GM12878 (cell line): ENCODE measurements around the gene ARHGAP5. TPM values are rescaled to one million over a fixed set of nuclear protein-coding genes. Genes with fewer than 3 reads are reported as not detected.

ENCODE experiments used
- ATAC-seq: fragments of 200-7000 bp; cut with Tn5 transposase; 3 replicates; pipeline ENCODE4 v1.9.1; 2020; ENCODE audit warnings: mild to moderate bottlenecking, moderate library complexity
- BruUV-seq: library from RNA; stranded (reverse); fragments of 400-500 nt; replicated peaks from 2 replicates; lab custom pipeline; 2021; lab: Mats Ljungman, UMichigan
- CTCF ChIA-PET: fragments of 300-600 bp; sonication (Branson Sonifier 250); formaldehyde crosslinking; extraction: SDS; loops from one replicate; lab custom pipeline; 2021; ENCODE audit warnings: inconsistent platforms; lab: Yijun Ruan, JAX
- POLR2A ChIA-PET: fragments of 350-600 bp; formaldehyde crosslinking; extraction: SDS; loops from one replicate; lab custom pipeline; 2021; ENCODE audit warnings: inconsistent platforms; lab: Charles Lee
- RAD21 ChIA-PET: fragments of 300-600 bp; sonication (Branson Sonifier 250); formaldehyde crosslinking; loops from one replicate; lab custom pipeline; 2023; ENCODE audit warnings: antibody characterized with exemption; ENCODE audit not compliant: unreplicated experiment; lab: Charles Lee
- SMC1A ChIA-PET: fragments of 300-600 bp; sonication (Branson Sonifier 250); formaldehyde crosslinking; loops from one replicate; lab custom pipeline; 2023; ENCODE audit not compliant: unreplicated experiment, uncharacterized antibody; lab: Charles Lee
- DNase-seq: peaks from one replicate; pipeline ENCODE4 v3.0.0-alpha.2; 2011; ENCODE audit warnings: low read depth, low spot score
- FAIRE-seq: peaks from 3 replicates; lab custom pipeline; 2011; peaks lifted over from hg19 to GRCh38; lab: Jason Lieb, UNC
- H2AFZ ChIP-seq: 2 replicates; pipeline ENCODE4 v1.6.0; 2011; ENCODE audit warnings: low read depth, low read length, control low read depth; ENCODE audit not compliant: control insufficient read depth
- H3K27ac ChIP-seq: 2 replicates; pipeline ENCODE4 v1.5.1; 2011; ENCODE audit warnings: control low read depth; ENCODE audit not compliant: control insufficient read depth, insufficient read depth
- H3K27me3 ChIP-seq, 2 experiments: replicated peaks in 1 of 2; 2 replicates each; pipeline versions ENCODE4 v1.6.0 to v1.6.1; 2011; ENCODE audit warnings: low read length in 1 of 2; ENCODE audit not compliant: control insufficient read depth in 2 of 2, insufficient read depth in 2 of 2
- H3K36me3 ChIP-seq, 2 experiments: 2 replicates each; pipeline ENCODE4 v1.5.1; 2011; ENCODE audit warnings: low read length in 1 of 2; ENCODE audit not compliant: control insufficient read depth in 2 of 2, insufficient read depth in 2 of 2
- H3K4me1 ChIP-seq: 2 replicates; pipeline ENCODE4 v1.6.1; 2011; ENCODE audit warnings: mild to moderate bottlenecking, low read length, moderate library complexity, mixed read lengths; ENCODE audit not compliant: control insufficient read depth, insufficient read depth
- H3K4me2 ChIP-seq: 2 replicates; pipeline ENCODE4 v1.6.0; 2011; ENCODE audit warnings: control low read depth; ENCODE audit not compliant: control insufficient read depth, insufficient read depth
- H3K4me3 ChIP-seq: fragments of 200-600 bp; sonication (generic); 2 replicates; pipeline ENCODE4 v1.5.1; 2016
- H3K79me2 ChIP-seq: 2 replicates; pipeline ENCODE4 v1.6.0; 2011; ENCODE audit warnings: low read length; ENCODE audit not compliant: control insufficient read depth, insufficient read depth
- H3K9ac ChIP-seq: 2 replicates; pipeline ENCODE4 v1.8.0; 2011; ENCODE audit warnings: low read length, control low read depth, mixed read lengths; ENCODE audit not compliant: control insufficient read depth, insufficient read depth
- H3K9me3 ChIP-seq: replicated peaks from 3 replicates; pipeline ENCODE4 v1.5.1; 2011; ENCODE audit warnings: mild to moderate bottlenecking, low read length; ENCODE audit not compliant: control insufficient read depth, insufficient read depth
- H4K20me1 ChIP-seq: 2 replicates; pipeline ENCODE4 v1.6.0; 2011; ENCODE audit not compliant: control insufficient read depth, insufficient read depth
- CEBPB ChIP-seq, 2 experiments: fragments of 150-350 bp in 1 of 2; IDR thresholded peaks; 2 replicates each; pipeline ENCODE4 v1.6.1; 2012 to 2014; ENCODE audit warnings: low read depth in 2 of 2, low read length in 2 of 2, borderline replicate concordance in 1 of 2, inconsistent platforms in 1 of 2
- CHD2 ChIP-seq: IDR thresholded peaks from 2 replicates; pipeline ENCODE4 v1.6.1; 2011; ENCODE audit warnings: low read depth, low read length, improper control_type of control experiment, borderline replicate concordance
- HCFC1 ChIP-seq: fragments of 150-350 bp; IDR thresholded peaks from 2 replicates; pipeline ENCODE4 v1.6.1; 2014; ENCODE audit warnings: low read length
- JUNB ChIP-seq: IDR thresholded peaks from 2 replicates; pipeline ENCODE4 v1.6.1; 2016; ENCODE audit warnings: antibody characterized with exemption, mild to moderate bottlenecking
- MXI1 ChIP-seq: fragments of 150-350 bp; IDR thresholded peaks from 2 replicates; pipeline ENCODE4 v1.6.1; 2011; ENCODE audit warnings: low read depth, mild to moderate bottlenecking, inconsistent platforms, low read length, improper control_type of control experiment
- PML ChIP-seq: IDR thresholded peaks from 2 replicates; pipeline ENCODE4 v1.6.1; 2012; ENCODE audit warnings: low read length, inconsistent platforms
- RB1 ChIP-seq: fragments of 450-650 bp; formaldehyde crosslinking; IDR thresholded peaks from 2 replicates; pipeline ENCODE4 v1.6.1; 2017; ENCODE audit warnings: mild to moderate bottlenecking, borderline replicate concordance
- SIN3A ChIP-seq: IDR thresholded peaks from 2 replicates; pipeline ENCODE4 v1.6.1; 2012; ENCODE audit warnings: low read depth, low read length, improper control_type of control experiment
- STAT3 ChIP-seq: IDR thresholded peaks from 2 replicates; pipeline ENCODE4 v1.6.1; 2011; ENCODE audit warnings: low read depth, low read length, improper control_type of control experiment
- SUPT20H ChIP-seq: IDR thresholded peaks from 2 replicates; pipeline ENCODE4 v1.6.1; 2011; ENCODE audit warnings: low read depth, mild to moderate bottlenecking, low read length, moderate library complexity, borderline replicate concordance; ENCODE audit not compliant: control insufficient read depth
- YBX1 ChIP-seq: fragments of 450-650 bp; IDR thresholded peaks from 2 replicates; pipeline ENCODE4 v1.6.1; 2016; ENCODE audit warnings: antibody characterized with exemption
- ZNF217 ChIP-seq: fragments of 450-650 bp; IDR thresholded peaks from 2 replicates; pipeline ENCODE4 v1.6.1; 2017; ENCODE audit warnings: antibody characterized with exemption, mild to moderate bottlenecking
- ZSCAN29 ChIP-seq: fragments of 450-650 bp; IDR thresholded peaks from 2 replicates; pipeline ENCODE4 v1.6.1; 2017; ENCODE audit warnings: mild to moderate bottlenecking, moderate library complexity
- in situ Hi-C: fragments of 300-500 bp; cut with MboI; formaldehyde crosslinking; loops from 9 replicates; pipeline ENCODE4 v1.14.3; 2018; ENCODE audit warnings: mixed read lengths
- intact Hi-C: fragments of 100-400 bp; cut with micrococcal nuclease; formaldehyde crosslinking; loops from one replicate; pipeline ENCODE4 v1.14.2; 2022; ENCODE audit not compliant: unreplicated experiment
- polyA plus RNA-seq, 11 experiments: library from polyadenylated mRNA; depleted of rRNA in 4 of 11; unstranded in 6 of 11; stranded (reverse) in 5 of 11; fragments of >200 nt; fragmentation: Nextera tagmentation in 4 of 11; fragmentation: Illumina TruSeq in 1 of 11; extraction: Ambion mirVana in 4 of 11; extraction: Trizol in 1 of 11; gene quantifications; 1 replicate in 1 of 11; 2 replicates in 10 of 11; pipeline versions ENCODE4 v1.2.1 to v1.2.3, GENCODE V29; 2011 to 2016; ENCODE audit warnings: inconsistent platforms in 2 of 11, missing spikeins in 2 of 11, low read depth in 1 of 11
- total RNA-seq, 4 experiments: library from RNA; depleted of rRNA in 3 of 4; stranded (reverse); fragments of >200 nt in 3 of 4; fragmentation: Illumina TruSeq in 1 of 4; extraction: Trizol in 1 of 4; gene quantifications; 2 replicates each; pipeline versions ENCODE4 v1.2.1 to v1.2.3, GENCODE V29; 2013 to 2021
- TF ChIP-seq, protein P1 (sequence below): fragments of 450-650 bp; IDR thresholded peaks from 2 replicates; pipeline ENCODE4 v1.6.1; 2016; ENCODE audit warnings: mild to moderate bottlenecking
- TF ChIP-seq, protein P2 (sequence below): fragments of 450-650 bp; conservative IDR thresholded peaks from 2 replicates; pipeline ENCODE4 v1.6.1; 2017; ENCODE audit warnings: mild to moderate bottlenecking, moderate library complexity
- TF ChIP-seq, protein P3 (sequence below): fragments of 150-350 bp; IDR thresholded peaks from 2 replicates; pipeline ENCODE4 v1.6.1; 2014; ENCODE audit warnings: mild to moderate bottlenecking, low read depth, low read length
- TF ChIP-seq, protein P4 (sequence below): fragments of 450-650 bp; formaldehyde crosslinking; IDR thresholded peaks from 2 replicates; pipeline ENCODE4 v1.4.0; 2020; ENCODE audit warnings: mild to moderate bottlenecking, moderate library complexity

ARHGAP5 gene
- total and polyA plus RNA-seq, 10 of the 15 experiments (the other 5 are each of a cell fraction or from before 2014, with no cell fraction given), result 0.91 to 19.6 (median 7.2) TPM

DNA sequence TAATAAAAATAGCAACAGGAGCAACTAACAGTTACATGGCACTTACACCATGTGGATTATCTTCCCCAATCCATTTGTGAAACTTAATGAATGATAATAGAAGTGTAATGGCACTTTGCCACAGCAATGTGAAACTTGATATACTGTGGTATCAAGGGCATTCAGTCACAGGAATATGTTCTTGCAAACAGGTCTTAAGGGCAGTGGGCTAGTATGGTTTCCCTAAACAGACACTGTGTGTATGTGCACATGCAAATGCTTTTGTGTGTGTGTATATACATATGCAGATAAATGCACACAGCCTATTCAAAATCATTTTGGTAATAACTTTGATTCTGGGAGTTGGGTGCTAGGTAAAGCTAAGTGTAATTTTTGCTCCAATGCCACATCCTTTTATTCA, 26.2 kb upstream of the ARHGAP5 start:
- no peaks in the 10 kb centered on the region for H3K27me3 ChIP-seq
- no peaks in the 10 kb centered on the region for H3K4me1 ChIP-seq
- no peak overlapping the region for H3K4me2 ChIP-seq
- no peak overlapping the region for H3K4me3 ChIP-seq
- no peak overlapping the region for H3K9ac ChIP-seq
- ChIA-PET POLR2A (no interaction called here), CTCF (no interaction called here), RAD21 (no interaction called here), SMC1A (interaction anchor here (1.6 kb wide), 2 partner anchors 11 to 18 kb away, joined by 3 read pairs; no protein-coding TSS in a partner anchor)
- BruUV-seq, result no TSS peak
- ATAC-seq (no peak), DNase-seq (no peak), FAIRE-seq (no peak)
- no peak overlapping the region for H2AFZ ChIP-seq
- no peak for TF ChIP-seq YBX1
- no peak for TF ChIP-seq PML
- TF ChIP-seq, protein P1, sequence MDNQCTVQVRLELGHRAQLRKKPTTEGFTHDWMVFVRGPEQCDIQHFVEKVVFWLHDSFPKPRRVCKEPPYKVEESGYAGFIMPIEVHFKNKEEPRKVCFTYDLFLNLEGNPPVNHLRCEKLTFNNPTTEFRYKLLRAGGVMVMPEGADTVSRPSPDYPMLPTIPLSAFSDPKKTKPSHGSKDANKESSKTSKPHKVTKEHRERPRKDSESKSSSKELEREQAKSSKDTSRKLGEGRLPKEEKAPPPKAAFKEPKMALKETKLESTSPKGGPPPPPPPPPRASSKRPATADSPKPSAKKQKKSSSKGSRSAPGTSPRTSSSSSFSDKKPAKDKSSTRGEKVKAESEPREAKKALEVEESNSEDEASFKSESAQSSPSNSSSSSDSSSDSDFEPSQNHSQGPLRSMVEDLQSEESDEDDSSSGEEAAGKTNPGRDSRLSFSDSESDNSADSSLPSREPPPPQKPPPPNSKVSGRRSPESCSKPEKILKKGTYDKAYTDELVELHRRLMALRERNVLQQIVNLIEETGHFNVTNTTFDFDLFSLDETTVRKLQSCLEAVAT, result no peak
- no peak for TF ChIP-seq HCFC1
- no peak for TF ChIP-seq MXI1
- TF ChIP-seq, protein P2, sequence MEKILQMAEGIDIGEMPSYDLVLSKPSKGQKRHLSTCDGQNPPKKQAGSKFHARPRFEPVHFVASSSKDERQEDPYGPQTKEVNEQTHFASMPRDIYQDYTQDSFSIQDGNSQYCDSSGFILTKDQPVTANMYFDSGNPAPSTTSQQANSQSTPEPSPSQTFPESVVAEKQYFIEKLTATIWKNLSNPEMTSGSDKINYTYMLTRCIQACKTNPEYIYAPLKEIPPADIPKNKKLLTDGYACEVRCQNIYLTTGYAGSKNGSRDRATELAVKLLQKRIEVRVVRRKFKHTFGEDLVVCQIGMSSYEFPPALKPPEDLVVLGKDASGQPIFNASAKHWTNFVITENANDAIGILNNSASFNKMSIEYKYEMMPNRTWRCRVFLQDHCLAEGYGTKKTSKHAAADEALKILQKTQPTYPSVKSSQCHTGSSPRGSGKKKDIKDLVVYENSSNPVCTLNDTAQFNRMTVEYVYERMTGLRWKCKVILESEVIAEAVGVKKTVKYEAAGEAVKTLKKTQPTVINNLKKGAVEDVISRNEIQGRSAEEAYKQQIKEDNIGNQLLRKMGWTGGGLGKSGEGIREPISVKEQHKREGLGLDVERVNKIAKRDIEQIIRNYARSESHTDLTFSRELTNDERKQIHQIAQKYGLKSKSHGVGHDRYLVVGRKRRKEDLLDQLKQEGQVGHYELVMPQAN, result no peak
- TF ChIP-seq ZSCAN29, result no peak
- TF ChIP-seq JUNB, result no peak
- TF ChIP-seq SUPT20H, result no peak
- no peak for TF ChIP-seq STAT3
- no peak for TF ChIP-seq CHD2
- TF ChIP-seq, protein P3, sequence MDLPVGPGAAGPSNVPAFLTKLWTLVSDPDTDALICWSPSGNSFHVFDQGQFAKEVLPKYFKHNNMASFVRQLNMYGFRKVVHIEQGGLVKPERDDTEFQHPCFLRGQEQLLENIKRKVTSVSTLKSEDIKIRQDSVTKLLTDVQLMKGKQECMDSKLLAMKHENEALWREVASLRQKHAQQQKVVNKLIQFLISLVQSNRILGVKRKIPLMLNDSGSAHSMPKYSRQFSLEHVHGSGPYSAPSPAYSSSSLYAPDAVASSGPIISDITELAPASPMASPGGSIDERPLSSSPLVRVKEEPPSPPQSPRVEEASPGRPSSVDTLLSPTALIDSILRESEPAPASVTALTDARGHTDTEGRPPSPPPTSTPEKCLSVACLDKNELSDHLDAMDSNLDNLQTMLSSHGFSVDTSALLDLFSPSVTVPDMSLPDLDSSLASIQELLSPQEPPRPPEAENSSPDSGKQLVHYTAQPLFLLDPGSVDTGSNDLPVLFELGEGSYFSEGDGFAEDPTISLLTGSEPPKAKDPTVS, result no peak
- no peak for TF ChIP-seq SIN3A
- TF ChIP-seq, protein P4, sequence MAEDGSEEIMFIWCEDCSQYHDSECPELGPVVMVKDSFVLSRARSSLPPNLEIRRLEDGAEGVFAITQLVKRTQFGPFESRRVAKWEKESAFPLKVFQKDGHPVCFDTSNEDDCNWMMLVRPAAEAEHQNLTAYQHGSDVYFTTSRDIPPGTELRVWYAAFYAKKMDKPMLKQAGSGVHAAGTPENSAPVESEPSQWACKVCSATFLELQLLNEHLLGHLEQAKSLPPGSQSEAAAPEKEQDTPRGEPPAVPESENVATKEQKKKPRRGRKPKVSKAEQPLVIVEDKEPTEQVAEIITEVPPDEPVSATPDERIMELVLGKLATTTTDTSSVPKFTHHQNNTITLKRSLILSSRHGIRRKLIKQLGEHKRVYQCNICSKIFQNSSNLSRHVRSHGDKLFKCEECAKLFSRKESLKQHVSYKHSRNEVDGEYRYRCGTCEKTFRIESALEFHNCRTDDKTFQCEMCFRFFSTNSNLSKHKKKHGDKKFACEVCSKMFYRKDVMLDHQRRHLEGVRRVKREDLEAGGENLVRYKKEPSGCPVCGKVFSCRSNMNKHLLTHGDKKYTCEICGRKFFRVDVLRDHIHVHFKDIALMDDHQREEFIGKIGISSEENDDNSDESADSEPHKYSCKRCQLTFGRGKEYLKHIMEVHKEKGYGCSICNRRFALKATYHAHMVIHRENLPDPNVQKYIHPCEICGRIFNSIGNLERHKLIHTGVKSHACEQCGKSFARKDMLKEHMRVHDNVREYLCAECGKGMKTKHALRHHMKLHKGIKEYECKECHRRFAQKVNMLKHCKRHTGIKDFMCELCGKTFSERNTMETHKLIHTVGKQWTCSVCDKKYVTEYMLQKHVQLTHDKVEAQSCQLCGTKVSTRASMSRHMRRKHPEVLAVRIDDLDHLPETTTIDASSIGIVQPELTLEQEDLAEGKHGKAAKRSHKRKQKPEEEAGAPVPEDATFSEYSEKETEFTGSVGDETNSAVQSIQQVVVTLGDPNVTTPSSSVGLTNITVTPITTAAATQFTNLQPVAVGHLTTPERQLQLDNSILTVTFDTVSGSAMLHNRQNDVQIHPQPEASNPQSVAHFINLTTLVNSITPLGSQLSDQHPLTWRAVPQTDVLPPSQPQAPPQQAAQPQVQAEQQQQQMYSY (CRISPR knock-in tag), result no peak
- TF ChIP-seq CEBPB (IDR thresholded peaks at IDR 0.05; ENCODE audit: borderline replicate concordance in 1 of 2, low read depth in 2 of 2, low read length in 2 of 2), result no peak
- no peak for TF ChIP-seq ZNF217
- no peak for TF ChIP-seq RB1
- H3K9me3 ChIP-seq, result no peaks in the 10 kb centered on the region; the same call in 2 of the 3 replicates
- no peaks in the 10 kb centered on the region for H3K36me3 ChIP-seq
- H3K27ac ChIP-seq, result no peak overlapping the region
- H3K79me2 ChIP-seq, result no peaks in the 10 kb centered on the region
- H4K20me1 ChIP-seq, result no peaks in the 10 kb centered on the region
- intact Hi-C loops, result no loop called here
- in situ Hi-C loops, result no loop called here
